ENCODE data around the gene SMIM35.

DNA sequence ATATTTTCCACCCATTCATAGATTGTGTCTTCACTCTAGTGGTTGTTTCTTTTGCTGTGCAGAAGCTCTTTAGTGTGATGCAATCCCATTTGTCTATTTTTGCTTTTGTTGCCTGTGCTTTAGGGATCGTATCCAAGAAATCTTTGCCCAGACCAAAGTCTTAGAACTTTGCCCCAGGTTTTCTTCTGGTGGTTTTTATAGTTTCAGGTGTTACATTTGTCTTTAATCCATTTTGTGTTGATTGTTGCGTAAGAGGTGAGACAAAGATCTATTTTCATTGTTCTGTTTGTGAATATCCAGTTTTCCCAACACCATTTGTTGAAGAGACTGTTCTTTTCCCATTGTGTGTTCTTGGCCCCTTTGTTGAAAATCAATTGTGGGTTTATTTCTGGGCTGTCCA is 94.1 kb downstream of the SMIM35 start:
- TF ChIP-seq, protein P1, sequence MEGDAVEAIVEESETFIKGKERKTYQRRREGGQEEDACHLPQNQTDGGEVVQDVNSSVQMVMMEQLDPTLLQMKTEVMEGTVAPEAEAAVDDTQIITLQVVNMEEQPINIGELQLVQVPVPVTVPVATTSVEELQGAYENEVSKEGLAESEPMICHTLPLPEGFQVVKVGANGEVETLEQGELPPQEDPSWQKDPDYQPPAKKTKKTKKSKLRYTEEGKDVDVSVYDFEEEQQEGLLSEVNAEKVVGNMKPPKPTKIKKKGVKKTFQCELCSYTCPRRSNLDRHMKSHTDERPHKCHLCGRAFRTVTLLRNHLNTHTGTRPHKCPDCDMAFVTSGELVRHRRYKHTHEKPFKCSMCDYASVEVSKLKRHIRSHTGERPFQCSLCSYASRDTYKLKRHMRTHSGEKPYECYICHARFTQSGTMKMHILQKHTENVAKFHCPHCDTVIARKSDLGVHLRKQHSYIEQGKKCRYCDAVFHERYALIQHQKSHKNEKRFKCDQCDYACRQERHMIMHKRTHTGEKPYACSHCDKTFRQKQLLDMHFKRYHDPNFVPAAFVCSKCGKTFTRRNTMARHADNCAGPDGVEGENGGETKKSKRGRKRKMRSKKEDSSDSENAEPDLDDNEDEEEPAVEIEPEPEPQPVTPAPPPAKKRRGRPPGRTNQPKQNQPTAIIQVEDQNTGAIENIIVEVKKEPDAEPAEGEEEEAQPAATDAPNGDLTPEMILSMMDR (IDR thresholded peaks at IDR 0.05 in 4 of 5, conservative IDR thresholded peaks at IDR 0.05 in 1 of 5) = no peak
- TF ChIP-seq POLR2A (IDR thresholded peaks at IDR 0.05) = no peak

All from gastrocnemius medialis (tissue), 4 donors.